Panc1 (cell line): ENCODE results near the gene CTNND2. TPM values are rescaled to one million over a fixed set of nuclear protein-coding genes. Genes with fewer than 3 reads are reported as not detected.
"Not testable (repeated sequence)": the region's sequence is repeated elsewhere in the genome, so short reads cannot be mapped to it uniquely, and the experiment has no call there.

Experiments
- ATAC-seq: fragments of 200-7000 bp; cut with Tn5 transposase; 2 replicates; pipeline ENCODE4 v1.9.1; 2020; ENCODE audit warnings: mild to moderate bottlenecking, moderate library complexity
- BruUV-seq: library from RNA; stranded (reverse); fragments of 400-500 nt; replicated peaks from 2 replicates; lab custom pipeline; 2021; lab: Mats Ljungman, UMichigan
- CTCF ChIA-PET: fragments of 300-600 bp; sonication (Branson Sonifier 250); formaldehyde crosslinking; loops from one replicate; lab custom pipeline; 2022; ENCODE audit warnings: antibody characterized with exemption; lab: Charles Lee
- POLR2A ChIA-PET: fragments of 300-600 bp; sonication (Branson Sonifier 250); formaldehyde crosslinking; loops from one replicate; lab custom pipeline; 2022; ENCODE audit warnings: antibody characterized with exemption; lab: Charles Lee
- DNase-seq: peaks from one replicate; pipeline ENCODE4 v3.0.0-alpha.2; 2010; ENCODE audit warnings: low read depth, low spot score
- H3K27ac ChIP-seq: 2 replicates; pipeline ENCODE4 v1.5.1; 2011; ENCODE audit warnings: mild to moderate bottlenecking, low read length, inconsistent platforms
- H3K27me3 ChIP-seq: fragments of 200-500 bp; sonication (Bioruptor generic); 2 replicates; pipeline ENCODE4 v1.6.0; 2014; ENCODE audit warnings: low read length, inconsistent platforms; ENCODE audit not compliant: control insufficient read depth, insufficient read depth
- H3K36me3 ChIP-seq: fragments of 200-500 bp; sonication (Bioruptor generic); 2 replicates; pipeline ENCODE4 v1.5.1; 2014; ENCODE audit warnings: inconsistent platforms, mild to moderate bottlenecking, low read length, moderate library complexity; ENCODE audit not compliant: control insufficient read depth, insufficient read depth
- H3K4me1 ChIP-seq: 2 replicates; pipeline ENCODE4 v1.5.1; 2011; ENCODE audit warnings: inconsistent platforms, mild to moderate bottlenecking, low read length, moderate library complexity; ENCODE audit not compliant: control insufficient read depth, insufficient read depth
- H3K4me3 ChIP-seq, 2 experiments: 2 replicates each; pipeline ENCODE4 v1.5.1; 2011 to 2012; ENCODE audit warnings: low read depth in 2 of 2, low read length in 2 of 2, mild to moderate bottlenecking in 2 of 2, inconsistent platforms in 1 of 2, moderate library complexity in 1 of 2
- H3K9me3 ChIP-seq: fragments of 200-500 bp; sonication (Bioruptor generic); 2 replicates; pipeline ENCODE4 v1.5.1; 2014; ENCODE audit warnings: low read depth, mild to moderate bottlenecking, inconsistent platforms, low read length, moderate library complexity; ENCODE audit not compliant: control insufficient read depth, insufficient read depth
- CTCF ChIP-seq: fragments of 450-650 bp; IDR thresholded peaks from 2 replicates; pipeline ENCODE4 v1.5.1; 2017; ENCODE audit warnings: mild to moderate bottlenecking
- POLR2AphosphoS5 ChIP-seq: IDR thresholded peaks from 2 replicates; pipeline ENCODE4 v1.6.1; 2012; ENCODE audit warnings: mild to moderate bottlenecking, low read depth, low read length, moderate library complexity
- REST ChIP-seq, 2 experiments: IDR thresholded peaks; 2 replicates each; pipeline ENCODE4 v1.6.1; 2011 to 2012; ENCODE audit warnings: low read depth in 2 of 2, control low read depth in 1 of 2, low read length in 1 of 2, mild to moderate bottlenecking in 1 of 2, moderate library complexity in 1 of 2; ENCODE audit not compliant: insufficient read depth in 1 of 2
- SIN3A ChIP-seq: IDR thresholded peaks from 2 replicates; pipeline ENCODE4 v1.6.1; 2012; ENCODE audit warnings: low read depth, mild to moderate bottlenecking, low read length, moderate library complexity, borderline replicate concordance; ENCODE audit not compliant: insufficient read depth
- TCF7L2 ChIP-seq: IDR thresholded peaks from 2 replicates; pipeline ENCODE4 v1.6.1; 2011; ENCODE audit warnings: mild to moderate bottlenecking, low read depth, low read length, inconsistent platforms
- in situ Hi-C: cut with HindIII; loops from 2 replicates; pipeline ENCODE4 v1.10.0; 2016; ENCODE audit warnings: low sequenced_read_pairs, low pct_unique_long_range_greater_than_20kb
- intact Hi-C: fragments of 100-400 bp; cut with micrococcal nuclease; formaldehyde crosslinking; loops from one replicate; pipeline ENCODE4 v1.10.0; 2022; ENCODE audit not compliant: unreplicated experiment
- total RNA-seq: library from RNA; stranded (reverse); gene quantifications from one replicate; pipeline ENCODE4 v1.2.1, GENCODE V29; 2021; ENCODE audit not compliant: unreplicated experiment

Gene CTNND2
- total RNA-seq, 1 experiment from 2014 or later = 1.0 TPM

GRCh38 chr5:11851416-11851815 lies 52.8 kb downstream of the CTNND2 start:
- ChIA-PET POLR2A (no interaction called here), CTCF (no interaction called here)
- TF ChIP-seq POLR2AphosphoS5 (no peak), SIN3A (no peak), CTCF (no peak)
- Histone ChIP-seq H3K27me3 (no peaks in the 10 kb centered on the region), H3K9me3 (no peaks in the 10 kb centered on the region), H3K36me3 (no peaks in the 10 kb centered on the region), H3K4me1 (no peaks in the 10 kb centered on the region), H3K27ac (no peak overlapping the region), H3K4me3 (no peak overlapping the region)
- in situ Hi-C loops = no loop called here
- BruUV-seq = no TSS peak
- ATAC-seq = no peak
- DNase-seq = no peak
- intact Hi-C loops = no loop called here

- POLR2A ChIA-PET, intact Hi-C loops, BruUV-seq, DNase-seq, in situ Hi-C loops, H3K4me1 ChIP-seq, H3K4me3 ChIP-seq, CTCF ChIA-PET, H3K27me3 ChIP-seq, H3K36me3 ChIP-seq, H3K27ac ChIP-seq, H3K9me3 ChIP-seq, ATAC-seq: not testable (repeated sequence)
Observed at GRCh38 chr5:11828566-11828965, 75.7 kb downstream of the CTNND2 start.

GRCh38 chr5:11822598-11822997 lies 81.6 kb downstream of the CTNND2 start:
- intact Hi-C loops = no loop called here
- no peaks in the 10 kb centered on the region for H3K9me3 ChIP-seq
- no peaks in the 10 kb centered on the region for H3K27me3 ChIP-seq
- in situ Hi-C loops = no loop called here
- H3K27ac ChIP-seq = no peak overlapping the region
- H3K36me3 ChIP-seq = no peaks in the 10 kb centered on the region
- TF ChIP-seq CTCF (no peak), TCF7L2 (no peak), REST (IDR thresholded peaks at IDR 0.05; ENCODE audit: insufficient read depth in 1 of 2, low read depth in 2 of 2, low read length in 1 of 2) (no peak), SIN3A (no peak), POLR2AphosphoS5 (no peak)
- no peak for ATAC-seq
- no peaks in the 10 kb centered on the region for H3K4me1 ChIP-seq
- CTCF ChIA-PET = no interaction called here
- POLR2A ChIA-PET = no interaction called here
- BruUV-seq = no TSS peak
- H3K4me3 ChIP-seq = no peak overlapping the region
- no peak for DNase-seq
